Fibroblast of the aortic adventitia (primary cell): ENCODE measurements around the gene SLC2A11. TPM values are rescaled to one million over a fixed set of nuclear protein-coding genes. Genes with fewer than 3 reads are reported as not detected.
"Not testable (repeated sequence)": the region's sequence is repeated elsewhere in the genome, so short reads cannot be mapped to it uniquely, and the experiment has no call there.

Source experiments
- DNase-seq: peaks from one replicate; pipeline ENCODE4 v3.0.0-alpha.2; 2010; ENCODE audit warnings: low read depth
- H3K4me3 ChIP-seq: 2 replicates; pipeline ENCODE4 v1.5.1; 2011; ENCODE audit warnings: low read depth, mild to moderate bottlenecking, control low read depth, low read length, moderate library complexity
- CTCF ChIP-seq: IDR thresholded peaks from 2 replicates; pipeline ENCODE4 v1.5.1; 2011; ENCODE audit warnings: mild to moderate bottlenecking, low read length, control low read depth, inconsistent platforms; ENCODE audit not compliant: insufficient read depth
- total RNA-seq: library from RNA; depleted of rRNA; stranded (reverse); fragments of >200 nt; gene quantifications from 2 replicates; pipeline ENCODE4 v1.2.3, GENCODE V29; 2012; ENCODE audit warnings: low replicate concordance

SLC2A11 gene
- total RNA-seq, 1 donor, result 11.4 TPM

GRCh38 chr22:23847991-23848864, 9.4 kb upstream of the SLC2A11 start:
- DNase-seq, result no peak
- TF ChIP-seq CTCF, result no peak

GRCh38 chr22:23849009-23850006, 8.4 kb upstream of the SLC2A11 start:
- peak; percentile 63 for DNase-seq
- no peak overlapping the region for H3K4me3 ChIP-seq
- TF ChIP-seq CTCF, result peak; percentile 96

More at GRCh38 chr22:23847991-23848864, 9.4 kb upstream of the SLC2A11 start:
- no peak overlapping the region for H3K4me3 ChIP-seq

DNA sequence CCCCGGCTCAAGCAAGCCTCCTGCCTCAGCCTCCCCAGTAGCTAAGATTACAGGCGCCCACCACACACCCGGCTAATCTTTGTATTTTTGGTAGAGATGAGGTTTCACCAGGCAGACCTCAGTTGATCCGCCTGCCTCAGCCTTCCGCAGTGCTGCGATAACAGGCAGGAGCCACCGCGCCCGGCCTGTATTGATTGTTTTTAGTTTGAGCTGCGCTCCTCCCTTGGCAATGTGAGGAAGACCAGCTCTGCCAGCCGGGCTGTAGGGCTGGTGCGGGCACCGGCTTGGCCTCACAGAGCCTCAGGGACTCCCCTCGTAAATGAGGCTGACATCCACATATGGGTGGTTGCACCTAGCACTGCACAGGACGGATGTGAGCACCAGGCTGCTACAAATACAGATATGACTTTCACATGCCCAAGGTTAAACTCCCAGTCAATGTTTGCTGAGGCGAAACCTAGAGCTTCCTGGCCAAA, 7.5 kb upstream of the SLC2A11 start:
- TF ChIP-seq CTCF, result no peak
- H3K4me3 ChIP-seq, result no peak overlapping the region
- DNase-seq, result no peak

DNA sequence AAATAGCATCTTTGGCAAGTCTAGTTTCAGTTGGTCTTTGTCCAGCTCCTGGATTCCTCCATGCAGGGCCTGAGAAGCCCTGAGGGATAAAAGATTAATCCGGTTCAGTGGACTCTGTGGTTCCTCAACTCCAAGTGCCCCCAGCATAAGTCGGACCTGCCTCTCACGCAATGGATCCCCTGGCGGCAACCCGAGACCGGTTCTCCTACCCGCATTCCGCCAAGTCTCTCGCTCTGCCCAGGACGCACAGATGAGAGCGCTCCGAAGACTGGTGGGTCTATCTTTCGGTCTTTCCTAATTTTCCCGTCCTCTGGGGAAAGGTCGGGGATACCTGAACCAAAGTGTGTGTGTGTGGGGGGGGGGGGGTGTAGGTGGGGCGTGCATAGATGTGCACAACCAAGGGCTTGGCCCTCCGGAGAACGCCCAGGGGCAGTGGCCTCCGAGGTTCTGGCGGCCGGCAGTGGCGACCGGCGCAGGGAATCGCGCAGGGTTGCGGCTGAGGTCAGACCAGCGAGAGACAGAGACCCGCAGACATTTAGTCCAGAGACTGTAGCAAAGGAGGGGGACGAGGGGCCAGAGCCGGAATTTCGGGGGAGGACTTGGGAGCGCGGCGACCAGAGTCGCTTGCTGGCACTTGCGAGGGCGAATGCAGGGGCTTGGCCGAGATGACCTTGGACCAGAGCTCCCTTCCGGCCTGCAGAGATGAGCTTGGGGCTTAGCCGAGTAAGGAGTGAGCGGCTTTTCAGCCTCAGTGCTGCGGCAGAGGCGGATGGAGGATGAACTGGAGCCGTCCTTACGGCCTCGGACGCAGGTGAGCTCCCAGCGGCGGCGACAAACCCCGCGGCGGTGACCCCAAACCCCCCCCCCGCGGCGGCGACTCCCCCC, 712 bp upstream of the SLC2A11 start:
- peak; percentile 56 for DNase-seq
- TF ChIP-seq CTCF, result peak; percentile 30
- H3K4me3 ChIP-seq, result peak overlapping the region; percentile 86

GRCh38 chr22:23858484-23858815, 775 bp downstream of the SLC2A11 start:
- no peak for DNase-seq
- peak overlapping the region; percentile 86 for H3K4me3 ChIP-seq
- TF ChIP-seq CTCF, result no peak

GRCh38 chr22:23859201-23859600, 1.5 kb downstream of the SLC2A11 start:
- H3K4me3 ChIP-seq, result no peak overlapping the region
- DNase-seq, result no peak
- TF ChIP-seq CTCF, result no peak

- DNase-seq, H3K4me3 ChIP-seq: not testable (repeated sequence)
Observed at GRCh38 chr22:23860187-23860586, 2.5 kb downstream of the SLC2A11 start.
